ENCODE data around the gene ERCC5.

DNA sequence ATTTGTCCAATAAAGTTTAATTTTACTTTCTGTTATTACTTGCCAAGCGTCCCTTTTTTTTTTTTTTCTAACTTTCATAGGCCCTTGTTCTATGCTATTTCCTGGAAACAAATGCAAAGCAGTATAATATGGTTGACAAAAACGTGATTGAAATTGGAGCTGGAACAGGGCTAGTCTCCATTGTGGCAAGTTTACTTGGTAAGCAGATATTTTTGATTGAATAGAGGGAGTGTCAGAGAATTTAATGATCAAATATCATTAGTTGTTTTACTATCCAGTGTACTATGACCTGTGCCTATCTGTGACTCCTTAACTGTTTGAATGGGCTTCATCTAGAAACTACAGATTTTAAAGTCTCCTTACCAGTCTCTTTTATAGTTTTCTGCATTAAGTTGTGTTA, 46.7 kb downstream of the ERCC5 start:
- TF ChIP-seq, protein P1, sequence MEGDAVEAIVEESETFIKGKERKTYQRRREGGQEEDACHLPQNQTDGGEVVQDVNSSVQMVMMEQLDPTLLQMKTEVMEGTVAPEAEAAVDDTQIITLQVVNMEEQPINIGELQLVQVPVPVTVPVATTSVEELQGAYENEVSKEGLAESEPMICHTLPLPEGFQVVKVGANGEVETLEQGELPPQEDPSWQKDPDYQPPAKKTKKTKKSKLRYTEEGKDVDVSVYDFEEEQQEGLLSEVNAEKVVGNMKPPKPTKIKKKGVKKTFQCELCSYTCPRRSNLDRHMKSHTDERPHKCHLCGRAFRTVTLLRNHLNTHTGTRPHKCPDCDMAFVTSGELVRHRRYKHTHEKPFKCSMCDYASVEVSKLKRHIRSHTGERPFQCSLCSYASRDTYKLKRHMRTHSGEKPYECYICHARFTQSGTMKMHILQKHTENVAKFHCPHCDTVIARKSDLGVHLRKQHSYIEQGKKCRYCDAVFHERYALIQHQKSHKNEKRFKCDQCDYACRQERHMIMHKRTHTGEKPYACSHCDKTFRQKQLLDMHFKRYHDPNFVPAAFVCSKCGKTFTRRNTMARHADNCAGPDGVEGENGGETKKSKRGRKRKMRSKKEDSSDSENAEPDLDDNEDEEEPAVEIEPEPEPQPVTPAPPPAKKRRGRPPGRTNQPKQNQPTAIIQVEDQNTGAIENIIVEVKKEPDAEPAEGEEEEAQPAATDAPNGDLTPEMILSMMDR (IDR thresholded peaks at IDR 0.05): no peak
- TF ChIP-seq POLR2A (IDR thresholded peaks at IDR 0.05): no peak

Measured in heart left ventricle (tissue), 13 donors.